Muscle layer of duodenum (tissue), 2 donors: Measurements from ENCODE around the gene KRT32.
"Not testable (repeated sequence)": the region's sequence is repeated elsewhere in the genome, so short reads cannot be mapped to it uniquely, and the experiment has no call there.

ENCODE experiments used
- H3K27ac ChIP-seq: one replicate; pipeline ENCODE4 v1.7.0; 2013; ENCODE audit warnings: mild to moderate bottlenecking, low read length
- H3K27me3 ChIP-seq: one replicate; pipeline ENCODE4 v1.7.0; 2013; ENCODE audit warnings: low read depth, mild to moderate bottlenecking, control low read depth, low read length
- H3K36me3 ChIP-seq, 2 donors: one replicate each; pipeline ENCODE4 v1.7.0; 2013; ENCODE audit warnings: low read length in 2 of 2, control low read depth in 1 of 2, mild to moderate bottlenecking in 1 of 2; ENCODE audit not compliant: insufficient read depth in 2 of 2, control insufficient read depth in 1 of 2
- H3K4me1 ChIP-seq, 2 donors: one replicate each; pipeline ENCODE4 v1.7.0; 2013; ENCODE audit warnings: low read length in 2 of 2, mild to moderate bottlenecking in 2 of 2, control low read depth in 1 of 2, moderate library complexity in 1 of 2; ENCODE audit not compliant: insufficient read depth in 2 of 2, control insufficient read depth in 1 of 2
- H3K4me3 ChIP-seq, 2 donors: one replicate each; pipeline ENCODE4 v1.7.0; 2013; ENCODE audit warnings: low read length in 2 of 2, low read depth in 1 of 2, mild to moderate bottlenecking in 1 of 2
- H3K9me3 ChIP-seq, 2 donors: one replicate each; pipeline ENCODE4 v1.7.0; 2013; ENCODE audit warnings: low read length in 2 of 2, control low read depth in 1 of 2, mild to moderate bottlenecking in 1 of 2; ENCODE audit not compliant: control insufficient read depth in 1 of 2
- donor health status: healthy.

Gene KRT32

GRCh38 chr17:41437769-41438168 lies 29.4 kb downstream of the KRT32 start:
- no peak overlapping the region for H3K27ac ChIP-seq
- H3K36me3 ChIP-seq, result no peaks in the 10 kb centered on the region
- H3K9me3 ChIP-seq, result no peaks in the 10 kb centered on the region
- H3K4me3 ChIP-seq, result no peak overlapping the region
- no peaks in the 10 kb centered on the region for H3K4me1 ChIP-seq
- no peaks in the 10 kb centered on the region for H3K27me3 ChIP-seq

GRCh38 chr17:41437254-41437653 lies 29.9 kb downstream of the KRT32 start:
- H3K27me3 ChIP-seq, result no peaks in the 10 kb centered on the region
- no peaks in the 10 kb centered on the region for H3K36me3 ChIP-seq
- H3K4me3 ChIP-seq, result no peak overlapping the region
- H3K27ac ChIP-seq, result no peak overlapping the region
- H3K4me1 ChIP-seq, result no peaks in the 10 kb centered on the region
- H3K9me3 ChIP-seq, result no peaks in the 10 kb centered on the region

- Histone ChIP-seq H3K4me3 (no peak overlapping the region), H3K27me3 (no peaks in the 10 kb centered on the region), H3K9me3 (no peaks in the 10 kb centered on the region), H3K27ac (no peak overlapping the region), H3K4me1 (no peaks in the 10 kb centered on the region), H3K36me3 (no peaks in the 10 kb centered on the region)
Observed at GRCh38 chr17:41434415-41434814, 32.8 kb downstream of the KRT32 start.

GRCh38 chr17:41434005-41434404 lies 33.2 kb downstream of the KRT32 start:
- H3K4me3 ChIP-seq, result no peak overlapping the region
- H3K27me3 ChIP-seq, result no peaks in the 10 kb centered on the region
- H3K4me1 ChIP-seq, result no peaks in the 10 kb centered on the region
- H3K27ac ChIP-seq, result no peak overlapping the region
- no peaks in the 10 kb centered on the region for H3K9me3 ChIP-seq
- H3K36me3 ChIP-seq, result no peaks in the 10 kb centered on the region

- Histone ChIP-seq H3K9me3 (no peaks in the 10 kb centered on the region), H3K27me3 (no peaks in the 10 kb centered on the region), H3K4me3 (no peak overlapping the region)
Observed at GRCh38 chr17:41433586-41433985, 33.6 kb downstream of the KRT32 start.

GRCh38 chr17:41430376-41430775 lies 36.8 kb downstream of the KRT32 start:
- H3K4me1 ChIP-seq, result not testable (repeated sequence)

More at GRCh38 chr17:41433586-41433985, 33.6 kb downstream of the KRT32 start:
- H3K27ac ChIP-seq, result no peak overlapping the region
- no peaks in the 10 kb centered on the region for H3K36me3 ChIP-seq
- no peaks in the 10 kb centered on the region for H3K4me1 ChIP-seq

GRCh38 chr17:41429667-41430066 lies 37.5 kb downstream of the KRT32 start:
- Histone ChIP-seq H3K4me3 (no peak overlapping the region), H3K27ac (no peak overlapping the region), H3K36me3 (no peaks in the 10 kb centered on the region), H3K9me3 (no peaks in the 10 kb centered on the region), H3K4me1 (no peaks in the 10 kb centered on the region), H3K27me3 (no peaks in the 10 kb centered on the region)

More at GRCh38 chr17:41430376-41430775, 36.8 kb downstream of the KRT32 start:
- not testable (repeated sequence) for H3K27me3 ChIP-seq, H3K4me3 ChIP-seq, H3K9me3 ChIP-seq, H3K27ac ChIP-seq, H3K36me3 ChIP-seq

- no peaks in the 10 kb centered on the region for H3K4me1 ChIP-seq
- H3K27ac ChIP-seq, result no peak overlapping the region
- H3K27me3 ChIP-seq, result no peaks in the 10 kb centered on the region
- H3K36me3 ChIP-seq, result no peaks in the 10 kb centered on the region
- H3K9me3 ChIP-seq, result no peaks in the 10 kb centered on the region
- H3K4me3 ChIP-seq, result no peak overlapping the region
Observed at GRCh38 chr17:41428591-41429291, 38.4 kb downstream of the KRT32 start.

- Histone ChIP-seq H3K27ac (no peak within 1 kb of the TSS), H3K36me3 (no peaks in the 10 kb centered on the region), H3K4me3 (no peak within 1 kb of the TSS), H3K9me3 (no peaks in the 10 kb centered on the region), H3K27me3 (no peaks in the 10 kb centered on the region), H3K4me1 (no peaks in the 10 kb centered on the region)
Observed at GRCh38 chr17:41424111-41424635, 43.0 kb downstream of the KRT32 start, which contains the start of gene KRT37. TSS of gene KRT37 (minus strand) at chr17:41424585. CDS start at chr17:41424523, 62 bp downstream.

GRCh38 chr17:41422586-41422985 lies 44.6 kb downstream of the KRT32 start:
- H3K27ac ChIP-seq, H3K4me3 ChIP-seq, H3K27me3 ChIP-seq, H3K4me1 ChIP-seq, H3K9me3 ChIP-seq, H3K36me3 ChIP-seq: not testable (repeated sequence)

- H3K36me3 ChIP-seq, result no peaks in the 10 kb centered on the region
- no peak overlapping the region for H3K4me3 ChIP-seq
- no peaks in the 10 kb centered on the region for H3K9me3 ChIP-seq
- H3K4me1 ChIP-seq, result no peaks in the 10 kb centered on the region
- H3K27ac ChIP-seq, result no peak overlapping the region
- H3K27me3 ChIP-seq, result no peaks in the 10 kb centered on the region
Observed at GRCh38 chr17:41421617-41422016, 45.6 kb downstream of the KRT32 start.

- Histone ChIP-seq H3K9me3 (no peaks in the 10 kb centered on the region), H3K4me3 (no peak overlapping the region), H3K36me3 (no peaks in the 10 kb centered on the region), H3K4me1 (no peaks in the 10 kb centered on the region), H3K27ac (no peak overlapping the region), H3K27me3 (no peaks in the 10 kb centered on the region)
Observed at GRCh38 chr17:41421116-41421515, 46.1 kb downstream of the KRT32 start.
